ENCODE data around the gene SPAG9.
"Not testable (repeated sequence)": the region's sequence is repeated elsewhere in the genome, so short reads cannot be mapped to it uniquely, and the experiment has no call there.

Gene SPAG9

GRCh38 chr17:51135956-51136355 is 15.3 kb upstream of the SPAG9 start:
- no peak for DNase-seq

DNA sequence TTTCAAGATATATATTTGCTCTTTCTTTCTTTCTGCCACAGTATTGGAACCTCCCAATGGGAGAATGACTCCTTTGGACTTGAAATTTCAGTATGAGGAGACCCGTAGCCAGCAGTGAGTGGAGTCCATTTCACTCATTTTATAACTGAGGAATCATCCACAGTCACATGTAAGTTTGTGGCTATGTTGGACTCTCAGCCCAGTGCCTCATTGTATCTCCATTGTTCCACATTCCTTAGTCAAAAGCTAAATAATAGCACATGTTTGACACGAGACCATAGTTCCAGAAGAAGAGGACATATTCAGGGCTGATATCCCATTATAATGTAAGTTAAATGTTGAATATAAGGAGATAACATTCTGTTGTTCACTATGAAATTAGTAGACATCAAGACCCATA is 12.7 kb upstream of the SPAG9 start:
- DNase-seq = no peak

GRCh38 chr17:51132964-51133319 is 12.3 kb upstream of the SPAG9 start:
- no peak for DNase-seq

- no peak for DNase-seq
Observed at GRCh38 chr17:51128076-51128475, 7.4 kb upstream of the SPAG9 start.

- no peak for DNase-seq
Observed at GRCh38 chr17:51124640-51125503, 4.2 kb upstream of the SPAG9 start.

DNA sequence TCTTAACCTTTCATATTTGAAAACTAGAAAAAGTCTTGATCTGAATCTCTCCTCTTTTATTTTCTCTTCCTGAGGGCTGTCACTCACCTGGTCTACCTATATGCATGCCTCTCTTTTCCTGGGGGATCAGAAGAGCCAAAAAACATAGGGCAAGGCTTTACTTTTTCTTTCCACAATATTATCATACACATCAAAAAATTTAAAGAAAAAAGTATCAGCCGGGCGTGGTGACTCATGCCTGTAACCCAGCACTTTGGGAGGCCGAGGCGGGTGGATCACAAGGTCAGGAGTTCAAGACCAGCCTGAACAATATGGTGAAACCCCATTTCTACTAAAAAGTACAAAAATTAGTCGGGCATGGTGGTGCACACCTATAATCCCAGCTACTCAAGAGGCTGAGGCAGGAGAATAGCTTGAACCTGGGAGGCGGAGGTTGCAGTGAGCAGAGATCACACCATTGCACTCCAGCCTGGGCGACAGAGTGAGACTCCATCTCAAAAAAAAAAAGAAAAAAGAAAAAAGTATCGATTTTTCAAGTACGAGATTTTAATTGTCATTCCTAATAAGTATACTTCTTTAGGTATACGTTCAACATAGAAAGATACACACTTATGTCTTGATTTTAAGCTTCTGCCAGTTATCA is 1.9 kb upstream of the SPAG9 start:
- DNase-seq = not testable (repeated sequence)

GRCh38 chr17:51121620-51122472 is 1.2 kb upstream of the SPAG9 start:
- DNase-seq = peak; percentile 94

DNA sequence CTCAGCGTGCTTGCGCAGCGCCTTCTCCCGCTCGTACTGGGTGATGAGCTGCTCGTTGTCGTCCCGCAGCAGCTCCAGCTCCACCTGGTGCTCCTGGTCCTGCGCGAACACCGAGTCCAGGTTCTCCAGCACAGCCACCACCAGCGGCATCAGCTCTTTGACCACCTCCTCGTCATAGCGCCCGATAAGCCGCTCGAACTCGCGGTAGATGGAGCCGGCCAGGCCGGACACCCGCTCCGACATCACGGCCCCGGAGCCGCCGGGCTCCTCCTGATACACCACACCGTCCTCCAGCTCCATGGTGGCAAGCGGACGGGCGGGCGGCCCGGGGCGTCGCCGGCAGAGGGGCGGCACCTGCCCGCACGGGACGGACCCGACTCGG is 320 bp downstream of the SPAG9 start:
- DNase-seq = no peak

- peak; percentile 54 for DNase-seq
Observed at GRCh38 chr17:51119415-51120356, 982 bp downstream of the SPAG9 start.

DNA sequence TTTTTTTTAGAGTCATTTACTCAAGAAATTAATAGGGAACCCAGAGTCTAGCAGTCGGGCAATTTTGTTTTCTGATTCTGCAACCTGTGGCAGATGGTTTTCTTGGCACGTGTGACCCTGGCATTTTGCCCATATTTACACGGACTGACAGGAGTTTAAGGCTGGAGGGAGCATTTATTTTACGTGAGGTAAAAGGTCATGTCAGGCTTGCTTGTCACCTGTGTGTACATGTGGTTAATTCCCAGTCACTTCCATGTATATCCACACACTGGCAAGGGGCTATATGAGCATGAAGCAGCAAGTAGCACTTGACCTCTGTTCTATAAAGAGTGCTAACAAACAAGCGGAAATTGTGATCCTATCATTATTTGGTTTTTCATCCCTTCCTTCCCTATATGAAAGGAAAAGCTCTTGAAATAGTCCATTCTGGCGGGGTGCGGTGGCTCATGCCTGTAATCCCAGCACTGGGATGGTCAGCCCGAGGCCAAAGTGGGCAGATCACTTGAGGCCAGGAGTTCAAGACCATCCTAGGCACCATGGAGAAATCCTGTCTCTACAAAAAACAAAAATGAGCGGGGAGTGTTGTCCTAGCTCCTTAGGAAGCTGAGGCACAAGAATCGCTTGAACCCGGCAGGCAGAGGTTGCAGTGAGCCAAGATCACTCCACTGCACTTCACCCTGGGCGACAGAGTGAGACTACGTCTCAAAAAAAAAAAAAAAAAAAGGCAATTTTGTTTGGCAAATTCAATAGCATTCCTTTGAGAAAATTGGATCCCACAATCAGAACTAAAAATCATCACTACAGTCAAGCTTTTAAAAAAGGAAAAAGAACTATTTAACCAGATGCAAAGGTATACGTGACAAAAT is 2.1 kb downstream of the SPAG9 start:
- no peak for DNase-seq

DNA sequence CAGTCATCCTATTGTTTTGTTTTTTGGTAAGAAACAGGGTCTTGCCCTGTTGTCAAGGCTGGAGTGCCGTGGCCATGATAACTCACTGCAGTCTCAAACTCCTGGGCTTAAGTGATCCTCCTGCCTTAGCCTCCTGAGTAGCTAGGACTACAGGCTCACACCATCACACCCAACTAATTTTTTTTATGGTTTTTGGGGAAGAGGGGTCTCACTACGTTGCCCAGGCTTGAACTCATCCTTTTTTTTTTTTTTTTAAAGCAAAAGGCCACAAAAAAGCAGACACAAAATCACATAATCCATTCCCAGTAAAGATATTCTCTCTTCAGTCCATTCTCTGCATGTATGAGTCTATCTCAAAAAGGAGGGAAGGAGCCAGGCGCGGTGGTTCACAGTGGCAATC is 5.5 kb downstream of the SPAG9 start:
- DNase-seq = no peak

GRCh38 chr17:51112303-51113222 is 8.1 kb downstream of the SPAG9 start:
- not testable (repeated sequence) for DNase-seq

DNA sequence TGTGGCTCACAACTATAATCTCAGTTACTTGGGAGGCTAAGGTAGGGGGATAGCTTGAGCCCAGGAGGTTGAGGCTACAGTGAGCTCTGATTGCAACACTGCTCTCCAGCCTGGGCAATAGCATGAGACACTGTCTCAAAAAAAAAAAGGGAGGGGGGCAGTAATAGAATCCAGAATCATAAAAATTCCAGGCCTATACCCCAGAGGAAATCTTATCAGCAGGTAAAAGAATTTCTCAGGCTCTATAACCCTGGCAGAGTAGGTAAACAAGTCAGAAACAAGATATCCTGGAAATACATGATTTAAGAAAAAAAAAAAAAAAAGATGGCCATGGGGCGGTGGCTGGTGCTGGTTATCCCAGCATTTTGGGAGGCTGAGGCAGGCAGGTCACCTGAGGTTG is 12.9 kb downstream of the SPAG9 start:
- no peak for DNase-seq

DNA sequence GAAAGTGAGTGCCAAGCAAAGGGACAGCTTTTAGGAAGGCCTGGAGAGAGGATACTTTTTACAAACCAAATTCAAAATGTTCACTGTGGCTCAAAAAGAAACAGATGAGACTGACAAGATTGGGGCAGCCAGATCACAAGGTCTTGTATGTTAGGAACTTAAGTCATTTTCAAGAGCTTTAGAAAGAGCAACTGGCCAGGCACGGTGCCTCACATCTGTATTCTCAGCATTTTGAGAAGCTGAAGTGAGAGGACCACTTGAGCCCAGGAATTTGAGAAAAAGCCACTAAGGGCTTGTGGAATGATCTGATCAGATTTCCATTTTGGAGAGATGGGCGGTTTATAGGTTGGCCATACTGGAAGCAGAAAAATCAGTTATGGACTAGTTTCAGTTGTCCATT is 17.2 kb downstream of the SPAG9 start:
- no peak for DNase-seq

DNA sequence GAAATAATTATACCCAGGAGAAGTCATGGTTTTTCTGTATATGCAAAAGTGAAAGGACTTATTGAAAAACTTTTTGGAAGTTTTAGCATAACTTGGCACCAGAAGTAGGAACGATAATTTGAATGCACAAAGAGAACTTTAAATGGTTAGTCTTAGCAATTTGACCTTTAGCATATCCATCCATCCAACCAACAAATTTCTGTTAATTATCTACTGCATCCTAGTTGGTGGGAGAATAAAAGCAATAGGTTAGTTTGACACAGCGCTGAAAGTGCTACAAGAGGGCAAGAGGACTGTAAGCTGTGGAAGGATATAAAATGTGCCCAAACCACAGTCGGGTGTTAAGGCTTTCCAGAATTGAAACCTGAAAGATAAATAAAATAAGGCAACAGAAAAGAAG is 17.6 kb downstream of the SPAG9 start:
- no peak for DNase-seq

- no peak for DNase-seq
Observed at GRCh38 chr17:51097708-51098446, 22.8 kb downstream of the SPAG9 start.

GRCh38 chr17:51091635-51092034 is 29.0 kb downstream of the SPAG9 start:
- no peak for DNase-seq

DNA sequence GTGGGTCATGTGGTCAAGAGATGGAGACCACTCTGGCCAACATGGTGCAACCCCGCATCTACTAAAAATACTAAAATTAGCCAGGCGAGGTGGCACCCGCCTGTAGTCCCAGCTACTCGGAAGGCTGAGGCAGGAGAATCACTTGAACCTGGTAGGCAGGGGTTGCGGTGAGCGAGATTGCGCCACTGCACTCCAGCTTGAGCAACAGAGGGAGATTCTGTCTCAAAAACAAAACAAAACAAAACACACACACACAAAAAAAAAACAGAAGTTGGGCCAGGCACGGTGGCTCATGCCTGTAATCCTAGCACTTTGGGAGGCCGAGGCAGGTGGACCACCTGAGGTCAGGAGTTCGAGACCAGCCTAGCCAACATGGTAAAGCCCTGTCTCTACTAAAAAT is 31.8 kb downstream of the SPAG9 start:
- DNase-seq = not testable (repeated sequence)

- DNase-seq = no peak
Observed at GRCh38 chr17:51088287-51088686, 32.4 kb downstream of the SPAG9 start.

Data from amniotic stem cell (primary cell).